Right hindlimb (tissue), 1 donor: ENCODE data around the gene LRRC2.
"Not testable (repeated sequence)": the region's sequence is repeated elsewhere in the genome, so short reads cannot be mapped to it uniquely, and the experiment has no call there.

Experiments used
- DNase-seq: peaks from one replicate; pipeline ENCODE4 v3.0.0-alpha.2; 2018

LRRC2 gene

DNA sequence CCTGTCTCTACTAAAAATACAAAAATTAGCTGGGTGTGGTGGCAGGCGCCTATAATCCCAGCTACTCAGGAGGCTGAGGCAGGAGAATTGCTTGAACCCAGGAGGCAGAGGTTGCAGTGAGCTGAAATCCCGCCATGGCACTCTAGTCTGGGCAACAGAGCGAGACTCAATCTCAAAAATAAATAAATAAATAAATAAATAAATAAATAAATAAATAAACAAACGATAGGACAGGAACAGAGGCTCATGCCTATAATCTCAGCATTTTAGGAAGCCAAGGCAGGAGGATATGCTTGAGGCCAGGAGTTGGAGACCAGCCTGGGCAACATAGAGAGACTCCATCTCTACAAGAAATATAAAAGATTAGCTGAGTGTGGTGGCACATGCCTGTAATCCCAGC is 43.9 kb downstream of the LRRC2 start:
- DNase-seq: not testable (repeated sequence)

DNA sequence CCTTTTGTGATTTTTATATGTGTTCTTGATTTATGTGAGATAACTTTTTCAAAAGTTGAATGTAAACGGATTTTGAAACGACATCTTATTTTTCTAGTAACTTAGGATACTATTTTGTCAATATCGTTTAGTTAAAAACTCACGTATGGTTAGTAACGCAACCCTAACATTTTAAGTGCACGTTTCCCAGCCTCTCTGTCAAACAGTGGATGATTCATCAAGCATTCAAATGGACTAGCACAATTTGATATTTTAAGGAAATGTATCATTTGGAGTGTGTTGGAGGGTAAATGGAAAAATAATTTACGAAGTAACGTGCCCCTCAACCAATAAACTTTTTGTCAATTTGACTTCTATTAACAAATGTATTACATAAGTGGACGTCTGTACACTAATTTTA is 45.0 kb downstream of the LRRC2 start:
- DNase-seq: no peak

DNA sequence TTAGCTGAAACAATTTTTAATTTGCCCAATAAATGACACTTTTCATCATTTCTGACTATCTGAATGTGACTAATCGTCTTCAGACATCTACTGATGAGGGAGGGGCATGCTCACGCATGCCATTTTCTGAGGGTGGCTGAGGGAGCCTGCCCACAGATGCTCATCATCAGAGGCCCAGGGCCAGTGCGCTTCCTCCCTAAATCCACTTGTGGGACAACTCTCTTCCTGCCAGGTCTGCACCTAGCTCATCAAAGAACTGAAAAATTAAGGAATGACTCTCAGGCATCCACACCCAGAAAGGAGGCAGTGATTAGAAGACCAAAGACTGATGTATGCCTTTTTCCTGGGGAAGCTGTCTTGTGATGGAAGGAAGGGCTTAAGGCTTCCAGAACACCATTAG is 45.6 kb downstream of the LRRC2 start:
- DNase-seq: no peak

DNA sequence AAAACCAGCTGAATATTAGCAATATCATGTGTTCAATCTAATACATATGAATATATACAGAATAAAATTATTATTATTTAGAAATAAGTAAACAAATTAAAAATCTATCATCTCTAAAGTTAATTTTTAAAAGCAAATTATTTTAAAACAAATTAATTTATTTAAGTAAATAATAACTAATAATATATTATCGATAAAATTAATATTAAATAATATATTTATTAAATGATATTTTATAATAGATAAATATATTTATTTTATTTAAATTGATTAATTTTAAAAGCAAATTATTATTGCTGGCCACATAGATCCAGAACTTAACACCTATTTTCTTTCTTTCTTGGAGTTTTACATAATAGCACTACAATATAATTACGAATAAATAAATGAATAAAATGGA is 46.1 kb downstream of the LRRC2 start:
- DNase-seq: no peak

DNA sequence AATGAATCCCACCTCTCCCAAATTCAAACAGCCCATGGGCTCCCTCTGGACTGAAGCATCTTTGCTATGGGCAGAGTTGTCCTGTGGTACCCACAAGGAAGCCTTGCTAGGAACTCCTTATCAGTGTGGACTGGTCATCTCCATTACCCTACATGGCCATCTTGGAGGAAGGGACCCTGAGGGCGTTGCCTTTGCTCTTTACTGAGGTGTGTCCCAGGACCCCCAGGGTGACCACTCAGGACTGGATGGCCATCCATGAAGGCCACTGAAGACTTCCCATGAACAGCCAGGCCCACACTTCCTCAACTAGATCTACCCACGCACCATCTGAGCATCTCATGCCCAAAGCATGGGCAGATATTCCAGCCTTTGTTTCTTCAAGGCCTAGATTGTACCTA is 48.3 kb downstream of the LRRC2 start:
- no peak for DNase-seq

DNA sequence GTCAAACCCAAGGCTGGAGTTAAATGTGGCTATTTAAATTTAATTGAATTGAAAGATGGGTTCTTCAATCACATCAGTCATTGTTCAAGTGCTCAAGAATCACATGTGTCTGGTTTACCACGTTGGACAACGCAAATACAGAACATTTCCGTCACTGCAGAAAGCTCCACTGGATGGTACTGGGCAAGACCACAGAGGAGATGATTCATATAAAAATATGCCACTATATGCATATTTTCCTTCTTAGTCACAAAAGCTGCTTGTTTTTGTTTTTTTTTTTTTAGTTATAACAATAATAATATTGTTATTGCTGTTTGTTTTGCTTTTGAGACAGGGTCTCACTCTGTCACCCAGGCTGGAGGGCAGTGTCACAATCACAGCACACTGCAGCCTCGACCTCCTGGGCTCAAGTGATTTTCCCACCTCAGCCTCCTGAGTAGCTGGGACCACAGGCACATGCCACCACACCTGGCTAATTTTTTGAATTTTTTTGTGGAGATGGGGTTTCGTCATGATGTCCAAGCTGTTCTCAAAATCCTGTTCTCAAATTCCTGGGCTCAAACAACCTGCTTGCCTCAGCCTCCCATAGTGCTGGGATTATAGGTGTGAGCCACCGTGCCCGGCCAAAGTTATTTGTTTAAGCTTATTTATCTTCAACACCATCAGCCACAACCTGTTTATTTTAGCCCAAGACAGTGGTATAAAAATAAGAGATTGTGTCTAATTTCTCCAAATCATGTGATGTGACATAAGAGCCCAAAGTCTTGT is 48.9 kb downstream of the LRRC2 start:
- no peak for DNase-seq

DNA sequence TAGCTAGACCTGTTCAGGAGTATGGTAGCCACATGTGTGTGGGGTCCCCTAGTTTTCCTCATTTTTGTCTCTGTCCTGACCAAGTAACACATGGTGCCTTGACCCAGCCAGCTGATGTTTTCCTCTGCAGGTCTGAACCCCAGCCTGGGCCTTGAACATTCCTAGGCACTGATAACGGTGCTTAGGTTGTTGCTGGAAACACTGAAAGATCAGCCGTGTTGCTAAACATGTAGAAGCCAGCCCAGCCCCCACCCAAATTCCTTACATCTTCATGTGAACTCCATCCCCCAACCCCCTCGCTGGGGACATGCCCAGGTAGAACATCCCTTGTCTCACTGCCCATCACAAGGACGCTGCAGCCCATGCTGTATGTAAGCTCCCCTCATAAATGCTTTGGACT is 49.6 kb downstream of the LRRC2 start:
- no peak for DNase-seq

DNA sequence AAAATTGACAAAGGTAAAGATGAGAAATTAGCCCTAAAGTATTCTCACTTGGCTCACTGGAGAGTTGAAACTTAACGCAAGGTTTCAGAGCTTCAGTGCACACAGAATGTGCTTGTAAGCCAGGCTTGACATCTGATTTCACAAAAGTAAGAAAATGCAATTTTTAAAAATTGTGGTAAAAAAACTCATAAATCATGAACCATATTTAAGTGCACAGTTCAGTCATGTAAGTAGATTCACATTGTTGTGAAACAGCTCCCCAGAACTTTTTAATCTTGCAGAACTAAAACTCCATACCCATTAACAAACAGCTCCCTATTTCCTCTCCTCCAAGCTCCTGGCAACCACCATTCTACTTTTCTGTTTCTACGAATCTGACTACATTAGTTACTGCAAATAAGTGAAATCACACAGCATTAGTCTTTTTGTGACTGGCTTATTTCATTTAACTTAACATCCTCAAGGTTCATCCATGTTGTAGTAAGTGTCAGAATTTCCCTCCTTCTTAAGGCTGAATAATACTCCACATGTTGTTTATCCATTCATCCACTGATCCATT is 53.8 kb downstream of the LRRC2 start:
- no peak for DNase-seq

DNA sequence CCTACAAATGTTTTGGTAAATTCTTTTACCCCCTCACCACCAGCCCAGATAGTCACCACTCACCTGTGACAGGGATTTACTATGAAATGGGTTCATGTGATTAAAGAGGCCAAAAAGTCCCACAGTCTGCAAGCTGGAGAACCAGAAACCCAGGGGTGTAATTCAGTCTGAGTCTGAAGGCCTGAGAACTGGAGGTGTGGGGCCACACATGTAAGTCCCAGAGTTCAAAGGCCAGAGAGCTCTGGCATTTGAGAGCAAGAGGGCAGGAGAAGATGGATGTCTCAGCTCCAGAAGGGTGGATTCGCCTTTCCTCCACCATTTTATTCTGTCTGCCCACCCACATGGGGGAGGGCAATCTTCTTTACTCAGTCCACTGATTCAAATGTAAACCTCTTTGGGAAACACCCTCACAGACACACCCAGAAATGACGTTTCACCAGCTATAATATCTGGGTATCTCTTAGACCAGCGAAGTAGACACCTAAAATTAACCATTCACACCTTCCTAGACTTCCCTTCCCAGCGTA is 56.4 kb downstream of the LRRC2 start:
- DNase-seq: no peak

DNA sequence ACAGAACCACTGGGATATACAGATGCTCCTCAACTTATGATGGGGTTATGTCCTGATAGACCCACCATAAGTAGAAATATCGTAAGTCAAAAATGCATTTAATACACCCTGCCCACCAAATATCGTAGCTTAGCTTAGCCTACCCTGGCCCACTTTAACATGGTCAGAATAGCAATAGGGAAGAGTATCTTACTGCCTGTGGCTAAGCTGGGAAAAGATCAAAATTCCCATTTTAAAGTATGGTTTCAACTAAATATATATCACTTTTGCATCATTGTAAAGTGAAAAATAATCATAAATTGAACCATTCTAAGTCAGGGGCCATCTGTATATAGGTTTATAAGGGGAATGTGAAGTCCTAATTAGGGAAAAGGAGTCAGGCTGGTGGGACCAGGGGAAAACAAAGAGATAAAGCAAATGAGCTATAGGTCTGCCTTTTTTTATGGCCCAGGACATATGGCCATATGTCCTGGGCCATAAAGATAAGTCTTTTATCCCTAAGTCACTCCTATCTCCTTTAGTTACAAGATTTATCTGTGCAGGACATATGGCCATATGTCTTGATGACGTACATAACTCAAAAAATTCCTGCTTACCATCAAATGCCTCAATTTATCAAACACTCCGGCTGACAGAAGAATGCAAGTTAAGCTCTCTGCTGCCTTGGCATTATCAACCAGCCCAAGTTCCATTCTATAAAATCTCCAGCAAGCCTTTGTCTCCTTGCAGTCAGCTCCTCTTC is 57.1 kb downstream of the LRRC2 start:
- no peak for DNase-seq

DNA sequence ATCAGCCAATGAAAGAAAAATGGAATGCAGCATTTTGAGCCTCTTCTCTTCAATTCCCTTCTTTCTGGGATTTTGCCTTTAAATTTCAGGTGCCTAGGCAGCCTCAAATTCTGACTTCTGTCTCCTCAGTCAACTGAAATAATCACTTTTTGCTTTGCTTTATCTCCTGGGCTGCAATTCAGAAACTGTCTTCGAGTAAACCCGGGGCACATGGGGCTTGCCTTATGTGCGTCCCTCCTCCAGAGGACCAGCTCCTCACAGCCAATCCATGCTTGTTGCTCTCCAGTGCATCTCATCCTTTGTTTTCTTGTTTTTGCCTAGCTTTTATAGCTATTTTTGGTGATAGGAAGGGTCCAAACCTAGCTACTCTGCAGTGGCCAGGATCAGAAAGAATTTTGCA is 59.6 kb downstream of the LRRC2 start:
- DNase-seq: no peak

DNA sequence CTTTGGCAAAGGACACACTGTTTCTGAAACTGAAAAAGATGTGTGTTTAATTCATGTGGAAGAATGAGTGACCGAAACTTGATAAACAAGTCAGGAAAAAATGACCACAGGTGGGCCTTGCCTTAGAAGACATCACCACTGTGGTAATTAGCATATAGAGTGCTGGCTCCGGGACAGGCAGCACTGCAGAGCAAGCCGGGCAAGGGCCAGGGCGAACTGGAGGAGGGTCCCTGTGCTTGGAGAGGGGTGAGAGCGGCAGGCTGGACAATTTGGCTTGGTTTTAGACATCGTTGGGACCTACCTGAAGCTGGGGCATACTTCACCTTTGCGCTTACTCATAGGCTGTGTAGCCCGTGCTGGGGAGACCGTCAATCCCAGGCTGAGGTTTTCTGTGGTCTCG is 60.1 kb downstream of the LRRC2 start:
- DNase-seq: no peak

DNA sequence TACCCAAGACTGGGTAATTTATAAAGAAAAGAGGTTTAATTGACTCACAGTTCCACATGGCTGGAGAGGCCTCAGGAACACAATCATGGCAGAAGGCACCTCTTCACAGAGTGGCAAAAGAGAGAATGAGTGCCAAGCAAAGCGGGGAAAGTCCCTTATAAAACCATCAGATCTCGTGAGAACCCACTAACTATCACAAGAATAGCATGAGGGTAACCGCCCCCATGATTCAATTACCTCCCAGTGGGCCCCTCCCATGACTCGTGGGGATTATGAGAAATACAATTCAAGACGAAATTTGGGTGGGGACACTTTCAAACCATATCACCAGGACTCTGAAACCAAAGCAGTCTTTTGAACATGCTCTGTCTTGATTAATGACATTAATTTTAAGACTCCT is 61.3 kb downstream of the LRRC2 start:
- DNase-seq: no peak

DNA sequence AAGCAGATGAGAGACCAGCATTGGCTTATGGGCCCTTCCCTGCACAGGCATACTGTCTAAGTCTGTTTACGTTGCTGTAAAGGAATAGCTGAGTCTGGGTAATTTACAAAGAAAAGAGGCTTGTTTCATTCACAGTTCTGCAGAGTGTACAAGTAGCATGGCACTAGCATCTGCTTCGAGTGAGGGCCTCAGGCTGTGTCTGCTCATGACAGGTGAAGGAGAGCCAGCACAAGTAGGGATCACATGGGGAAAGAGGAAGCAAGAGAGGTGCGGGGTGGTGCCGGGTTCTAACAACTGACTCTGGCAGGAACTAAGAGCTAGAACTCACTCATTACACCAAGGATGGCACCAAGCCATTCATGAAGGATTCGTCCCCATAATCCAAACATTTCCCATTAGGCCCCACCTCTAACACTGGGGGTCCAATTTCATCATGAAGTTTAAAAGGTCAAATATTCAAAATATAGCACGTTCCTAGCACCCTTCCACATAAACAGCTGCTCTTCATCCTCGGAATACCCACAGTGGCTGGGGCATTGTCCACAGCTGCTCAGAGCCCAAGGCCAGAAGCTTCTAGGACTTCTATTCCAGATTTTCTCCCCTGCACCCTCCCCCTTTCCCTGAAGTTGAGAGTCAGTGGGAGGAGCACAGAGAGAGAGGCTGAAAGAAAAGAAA is 62.8 kb downstream of the LRRC2 start:
- peak; percentile 39 for DNase-seq

DNA sequence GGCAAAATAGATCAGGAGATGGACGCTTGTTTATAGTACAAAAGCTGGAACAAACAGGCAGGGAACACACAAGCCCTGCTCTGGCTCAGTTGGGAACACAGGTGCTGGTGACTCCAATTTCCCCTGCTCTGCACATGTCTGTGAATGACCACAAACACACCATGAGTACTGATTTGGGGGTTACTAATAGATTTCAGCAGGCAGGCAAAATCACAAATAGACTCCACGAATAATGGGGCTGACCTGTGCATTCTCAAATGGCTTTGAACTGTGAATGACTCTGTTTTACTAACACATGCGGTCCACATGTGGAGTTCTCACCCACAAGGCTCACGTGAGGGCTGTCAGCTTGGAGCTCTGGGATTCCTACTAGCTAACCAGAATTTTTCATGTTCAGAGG is 64.4 kb downstream of the LRRC2 start:
- DNase-seq: no peak

DNA sequence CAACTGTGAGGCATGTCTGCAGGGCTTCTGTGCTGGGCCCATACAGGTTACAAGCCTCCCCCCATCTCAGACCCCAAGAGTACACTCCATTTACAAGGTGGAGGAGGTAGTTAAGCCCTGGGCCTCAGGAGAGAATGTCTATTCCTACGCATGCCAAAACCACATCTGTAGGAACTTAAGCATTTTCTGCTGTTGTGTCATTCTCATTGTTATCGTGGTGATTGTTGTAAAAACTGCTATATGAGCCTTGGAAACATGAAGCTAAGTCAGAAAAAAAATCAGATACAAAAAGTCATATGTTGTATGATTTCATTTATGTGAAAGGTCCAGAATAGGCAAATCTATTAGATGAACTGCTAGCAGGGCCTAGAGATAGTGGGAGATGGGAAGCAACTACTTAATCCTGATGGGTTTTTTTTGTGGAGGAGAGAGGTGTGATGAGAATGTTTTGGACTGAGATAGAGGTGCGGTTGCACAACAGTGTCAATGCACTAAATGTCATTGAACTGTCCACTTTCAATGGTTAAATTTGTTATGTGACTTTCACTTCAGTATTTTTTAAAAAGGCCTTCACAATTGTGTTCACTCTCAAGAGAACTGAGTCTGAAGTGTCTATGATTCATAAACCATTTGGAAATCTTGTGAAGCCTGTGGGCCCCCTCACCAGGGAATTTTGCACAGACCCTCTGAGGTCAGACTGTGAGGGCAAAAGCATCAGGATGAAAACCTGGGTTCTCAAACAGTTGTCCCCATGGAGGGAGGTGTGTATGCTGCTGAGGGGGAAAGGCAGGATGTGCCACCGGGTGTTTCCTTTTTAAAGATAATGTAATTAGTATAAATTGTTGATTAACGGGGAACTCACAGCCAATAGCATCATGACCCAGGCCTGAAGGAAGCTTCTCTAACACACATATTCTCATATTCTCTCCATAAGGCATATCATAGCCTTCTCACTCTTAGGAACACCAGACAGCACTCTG is 65.2 kb downstream of the LRRC2 start:
- DNase-seq: no peak

DNA sequence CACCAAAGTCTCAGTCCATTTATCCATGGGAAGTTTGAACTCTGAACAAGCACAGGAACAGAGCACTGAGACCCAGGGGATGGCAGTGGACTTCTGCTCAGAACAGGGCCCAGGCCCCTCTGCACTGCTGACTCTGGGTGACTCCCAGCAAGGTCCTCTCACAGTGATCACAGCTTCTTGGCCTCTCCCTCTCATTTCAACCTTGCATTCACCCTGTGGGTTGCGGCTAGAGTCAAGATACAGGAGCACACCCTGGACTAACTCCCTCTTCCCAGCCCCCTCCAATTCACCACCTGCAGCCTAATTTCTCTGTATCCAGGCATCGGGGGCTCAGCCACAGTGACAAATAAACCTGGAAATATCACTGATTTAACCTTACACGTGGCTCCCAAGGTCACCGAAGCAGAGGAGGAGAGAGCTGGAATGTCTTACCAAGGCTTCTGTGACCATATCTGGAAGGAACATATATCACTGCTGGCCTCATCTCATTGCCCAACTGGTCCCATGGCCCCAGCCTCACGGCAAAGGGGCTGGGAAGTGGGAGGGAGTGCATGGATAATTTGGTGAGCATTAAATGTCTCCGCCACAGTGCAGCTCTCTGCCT is 67.1 kb downstream of the LRRC2 start:
- no peak for DNase-seq

DNA sequence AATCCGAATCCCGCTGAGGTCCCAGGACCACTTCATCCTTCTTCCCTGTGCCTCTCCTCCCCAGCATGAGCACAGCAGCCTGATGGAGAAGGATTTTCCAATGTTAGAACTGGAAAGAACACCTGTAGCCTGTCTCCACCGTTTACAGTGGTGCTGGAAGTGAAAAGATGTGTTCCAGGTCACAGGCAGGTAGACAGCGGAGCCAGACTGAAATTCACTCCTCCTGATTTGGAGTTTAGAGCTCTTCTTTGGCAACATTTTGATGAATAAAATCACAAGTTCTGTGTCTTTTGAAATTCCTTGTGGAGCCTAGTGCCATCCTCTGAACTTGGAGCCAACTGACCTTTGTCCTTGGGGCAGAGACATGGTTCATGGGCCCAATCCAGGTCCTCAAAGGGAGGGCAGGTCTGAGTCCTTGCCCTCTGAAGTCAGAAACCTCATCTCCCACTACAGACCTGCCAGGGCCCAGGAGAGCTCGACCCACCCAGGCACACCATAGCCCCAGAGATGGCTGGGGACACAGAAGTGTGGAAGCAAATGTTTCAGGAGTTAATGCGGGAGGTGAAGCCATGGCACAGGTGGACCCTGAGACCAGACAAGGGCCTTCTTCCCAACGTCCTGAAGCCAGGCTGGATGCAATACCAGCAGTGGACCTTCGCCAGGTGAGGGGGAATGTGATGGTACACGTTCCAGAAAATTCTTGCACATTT is 68.4 kb downstream of the LRRC2 start, which contains the start of gene RTP3:
Gene RTP3 (plus strand): TSS at position 421 of the 710 bp plus-strand sequence. CDS start 87 bp downstream, at position 508.
- no peak for DNase-seq

DNA sequence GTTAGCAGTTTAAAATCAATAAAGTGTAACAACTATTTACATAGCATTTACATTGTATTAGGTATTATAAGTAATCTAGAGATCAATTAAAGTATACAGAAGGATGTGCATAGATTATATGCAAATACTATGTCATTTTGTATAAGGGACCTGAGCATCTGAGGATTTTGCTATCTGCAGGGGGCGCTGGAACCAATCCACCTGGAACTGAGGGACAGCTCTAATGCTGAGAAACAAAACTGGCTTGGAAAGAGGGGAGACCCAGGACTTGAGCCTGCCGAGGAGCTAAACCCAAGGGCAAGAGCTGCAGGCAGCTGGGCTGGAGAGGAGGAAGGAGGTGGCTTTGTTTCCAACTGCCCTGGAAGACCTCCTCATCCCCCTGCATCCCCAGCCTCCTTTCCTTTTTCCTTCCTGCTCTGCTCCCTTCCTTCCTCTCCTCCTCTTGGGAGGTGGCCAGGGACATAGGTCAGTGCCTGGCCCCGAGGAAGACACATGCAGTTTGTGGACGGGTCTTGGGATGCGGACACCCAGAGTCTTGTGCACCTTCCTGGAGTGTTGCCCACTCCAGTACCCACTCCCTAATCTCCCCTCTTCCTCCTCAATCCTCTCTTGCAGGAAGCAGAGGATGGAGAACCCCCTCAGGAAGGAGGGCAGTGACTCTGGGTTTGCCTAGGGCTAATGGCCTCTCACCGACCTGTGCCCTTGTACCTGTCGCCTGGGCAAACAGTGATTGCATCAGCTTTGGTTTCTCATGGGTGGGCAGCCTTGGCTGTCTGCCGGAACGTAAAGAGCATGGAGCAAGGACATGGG is 69.2 kb downstream of the LRRC2 start:
- no peak for DNase-seq

DNA sequence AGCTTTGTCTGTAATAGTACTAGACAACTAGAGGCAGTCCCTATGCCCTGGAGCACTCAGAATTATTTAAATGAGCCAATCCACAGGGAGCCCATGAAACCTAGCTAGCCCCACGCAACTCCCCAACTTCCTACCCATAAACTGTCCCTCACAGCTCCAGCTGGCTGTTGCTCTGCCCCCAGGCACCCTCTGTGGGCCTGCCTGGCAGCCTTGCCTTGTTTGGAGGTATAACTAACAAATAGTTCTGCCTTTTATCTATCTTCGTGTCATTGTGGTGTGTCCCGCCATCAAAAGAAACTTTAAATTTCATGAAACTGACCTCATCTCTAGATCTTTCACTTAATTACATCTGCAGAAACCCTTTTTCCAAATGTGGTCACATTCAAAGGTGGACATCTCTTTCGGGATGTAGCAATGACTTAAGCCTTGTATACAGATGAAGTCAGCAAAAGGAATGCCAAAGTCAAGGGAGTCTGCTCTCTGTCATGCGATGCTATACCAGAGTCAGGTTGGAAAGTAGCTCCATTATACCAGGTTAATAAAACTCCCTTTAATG is 70.1 kb downstream of the LRRC2 start:
- no peak for DNase-seq
